Activated T-cell treated with anti-CD3 and anti-CD28 coated beads, Interleukin-2, amount 50 U/mL, for 4 hours (primary cell): ENCODE measurements around the gene NNAT. TPM values are rescaled to one million over a fixed set of nuclear protein-coding genes. Genes with fewer than 3 reads are reported as not detected.
"Not testable (repeated sequence)": the region's sequence is repeated elsewhere in the genome, so short reads cannot be mapped to it uniquely, and the experiment has no call there.

Source experiments
- ATAC-seq, 2 donors: fragments of 200-7000 bp; cut with Tn5 transposase; one replicate each; pipeline ENCODE4 v1.10.0; 2021
- DNase-seq: peaks from one replicate; pipeline ENCODE4 v3.0.0-alpha.2; 2020
- H3K27me3 Mint-ChIP-seq: one replicate; pipeline ENCODE4 v1.8.0; 2021; ENCODE audit warnings: low read depth, mixed read lengths
- H3K36me3 Mint-ChIP-seq: one replicate; pipeline ENCODE4 v1.8.0; 2022; ENCODE audit warnings: mixed read lengths; ENCODE audit not compliant: insufficient read depth
- H3K4me1 Mint-ChIP-seq: one replicate; pipeline ENCODE4 v1.8.0; 2021; ENCODE audit warnings: low read depth, mixed read lengths
- H3K4me3 Mint-ChIP-seq: one replicate; pipeline ENCODE4 v1.8.0; 2021; ENCODE audit warnings: mild to moderate bottlenecking, moderate library complexity, mixed read lengths
- H3K9me3 Mint-ChIP-seq: one replicate; pipeline ENCODE4 v1.8.0; 2021; ENCODE audit warnings: mixed read lengths
- total RNA-seq, 3 donors: library from RNA; stranded (reverse); gene quantifications; one replicate each; pipeline ENCODE4 v1.2.1, GENCODE V29; 2021

The NNAT gene
- total RNA-seq, 3 donors from 2014 or later = 0.42 TPM; not detected in 2

DNA sequence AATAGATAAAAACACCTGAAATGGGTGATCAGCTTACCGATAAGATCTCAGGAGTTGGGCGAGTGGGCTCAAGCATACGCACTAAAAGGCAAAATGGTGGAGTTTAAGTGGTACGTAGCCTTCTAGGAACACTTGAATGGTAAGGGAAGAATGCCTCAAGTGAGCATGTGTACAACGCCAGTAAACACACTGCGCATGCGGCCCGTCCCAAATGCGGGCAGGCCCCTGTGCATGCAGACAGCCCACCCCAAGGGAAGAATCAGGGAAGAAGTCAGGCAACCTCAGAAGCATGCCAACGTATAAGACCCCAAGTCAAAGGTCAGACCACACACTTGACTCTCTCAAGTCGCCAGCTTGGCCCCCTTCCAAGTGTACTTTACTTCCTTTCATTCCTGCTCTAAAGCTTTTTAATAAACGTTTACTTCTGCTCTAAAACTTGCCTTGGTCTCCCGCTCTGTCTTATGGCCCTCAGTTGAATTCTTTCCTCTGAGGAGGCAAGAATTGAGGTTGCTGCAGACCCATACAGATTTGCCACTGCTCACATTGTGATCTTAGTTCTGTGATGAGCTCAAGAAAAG lies 33.8 kb downstream of the NNAT start:
- H3K9me3 Mint-ChIP-seq, H3K4me3 Mint-ChIP-seq, H3K36me3 Mint-ChIP-seq, DNase-seq, ATAC-seq, H3K4me1 Mint-ChIP-seq: not testable (repeated sequence)
- H3K27me3 Mint-ChIP-seq = peaks cover 17% of the 10 kb centered on the region

- DNase-seq = no peak
- peaks cover 20% of the 10 kb centered on the region for H3K27me3 Mint-ChIP-seq
- H3K4me1 Mint-ChIP-seq = peaks cover 8% of the 10 kb centered on the region
- no peaks in the 10 kb centered on the region for H3K36me3 Mint-ChIP-seq
- no peak for ATAC-seq
- no peaks in the 10 kb centered on the region for H3K9me3 Mint-ChIP-seq
- no peak overlapping the region for H3K4me3 Mint-ChIP-seq
These were observed 35.5 kb downstream of the NNAT start for GRCh38 chr20:37556538-37556937.

GRCh38 chr20:37558306-37558705 lies 37.3 kb downstream of the NNAT start:
- H3K4me1 Mint-ChIP-seq = no peaks in the 10 kb centered on the region
- no peak overlapping the region for H3K4me3 Mint-ChIP-seq
- H3K9me3 Mint-ChIP-seq = no peaks in the 10 kb centered on the region
- peaks cover 27% of the 10 kb centered on the region for H3K27me3 Mint-ChIP-seq
- no peaks in the 10 kb centered on the region for H3K36me3 Mint-ChIP-seq
- DNase-seq (no peak), ATAC-seq (no peak)

- Mint-ChIP-seq H3K4me1 (no peaks in the 10 kb centered on the region), H3K27me3 (peaks cover 32% of the 10 kb centered on the region), H3K4me3 (no peak overlapping the region), H3K9me3 (no peaks in the 10 kb centered on the region), H3K36me3 (no peaks in the 10 kb centered on the region)
- no peak for ATAC-seq
- DNase-seq = no peak
These were observed 37.7 kb downstream of the NNAT start for GRCh38 chr20:37558779-37559178.

DNA sequence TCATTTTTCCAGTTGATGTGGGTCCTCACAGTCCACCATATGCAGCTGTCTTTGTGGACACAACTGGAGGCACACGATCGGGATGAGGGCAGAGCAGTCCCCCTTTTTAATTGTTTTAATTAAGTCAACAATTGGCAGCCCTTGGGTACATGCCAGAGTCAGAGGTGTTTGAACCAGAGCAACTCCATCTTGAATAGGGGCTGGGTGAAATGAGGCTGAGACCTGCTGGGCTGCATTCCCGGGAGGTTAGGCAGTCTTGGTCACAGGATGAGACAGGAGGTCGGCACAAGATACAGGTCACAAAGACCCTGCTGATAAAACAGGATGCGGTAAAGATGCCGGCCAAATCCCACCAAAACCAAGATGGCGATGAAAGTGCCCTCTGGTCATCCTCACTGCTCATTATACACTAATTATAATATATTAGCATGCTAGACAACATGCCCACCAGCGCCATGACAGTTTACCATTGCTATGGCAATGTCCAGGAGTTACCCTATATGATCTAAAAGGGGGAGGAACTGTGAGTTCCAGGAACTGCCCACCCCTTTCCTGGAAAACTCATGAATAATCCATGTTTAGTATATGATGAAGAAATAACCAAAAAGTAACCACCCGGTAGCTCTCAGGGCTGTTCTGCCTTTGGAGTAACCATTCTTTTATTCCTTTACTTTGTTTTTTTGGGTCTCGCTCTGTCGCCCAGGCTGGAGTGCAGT lies 38.4 kb downstream of the NNAT start:
- DNase-seq (no peak), ATAC-seq (no peak)
- H3K9me3 Mint-ChIP-seq = no peaks in the 10 kb centered on the region
- peaks cover 36% of the 10 kb centered on the region for H3K27me3 Mint-ChIP-seq
- H3K36me3 Mint-ChIP-seq = no peaks in the 10 kb centered on the region
- H3K4me3 Mint-ChIP-seq = no peak overlapping the region
- H3K4me1 Mint-ChIP-seq = no peaks in the 10 kb centered on the region

- H3K27me3 Mint-ChIP-seq = peaks cover 40% of the 10 kb centered on the region
- H3K4me3 Mint-ChIP-seq = no peak overlapping the region
- DNase-seq (no peak), ATAC-seq (no peak)
- no peaks in the 10 kb centered on the region for H3K9me3 Mint-ChIP-seq
- H3K4me1 Mint-ChIP-seq = no peaks in the 10 kb centered on the region
- no peaks in the 10 kb centered on the region for H3K36me3 Mint-ChIP-seq
These were observed 39.6 kb downstream of the NNAT start for GRCh38 chr20:37560629-37561028.

- peaks cover 1% of the 10 kb centered on the region for H3K4me1 Mint-ChIP-seq
- H3K27me3 Mint-ChIP-seq = peaks cover 45% of the 10 kb centered on the region
- no peak for DNase-seq
- H3K36me3 Mint-ChIP-seq = no peaks in the 10 kb centered on the region
- no peaks in the 10 kb centered on the region for H3K9me3 Mint-ChIP-seq
- no peak overlapping the region for H3K4me3 Mint-ChIP-seq
- ATAC-seq = no peak
These were observed 41.8 kb downstream of the NNAT start for GRCh38 chr20:37562695-37563480.

GRCh38 chr20:37564016-37564387 lies 43.0 kb downstream of the NNAT start:
- Mint-ChIP-seq H3K36me3 (no peaks in the 10 kb centered on the region), H3K4me1 (peaks cover 1% of the 10 kb centered on the region), H3K27me3 (peaks cover 52% of the 10 kb centered on the region), H3K9me3 (no peaks in the 10 kb centered on the region), H3K4me3 (no peak overlapping the region)
- ATAC-seq (no peak), DNase-seq (no peak)

- ATAC-seq (peak; percentile 57 to 63), DNase-seq (peak; percentile 16)
- peaks cover 58% of the 10 kb centered on the region for H3K27me3 Mint-ChIP-seq
These were observed 43.5 kb downstream of the NNAT start for GRCh38 chr20:37564388-37565133.

GRCh38 chr20:37565134-37565811 lies 44.2 kb downstream of the NNAT start:
- Mint-ChIP-seq H3K9me3 (no peaks in the 10 kb centered on the region), H3K36me3 (no peaks in the 10 kb centered on the region), H3K4me3 (no peak overlapping the region), H3K27me3 (peaks cover 62% of the 10 kb centered on the region), H3K4me1 (peaks cover 1% of the 10 kb centered on the region)
- DNase-seq (no peak), ATAC-seq (no peak)

More at GRCh38 chr20:37564388-37565133, 43.5 kb downstream of the NNAT start:
- H3K9me3 Mint-ChIP-seq = no peaks in the 10 kb centered on the region
- peaks cover 1% of the 10 kb centered on the region for H3K4me1 Mint-ChIP-seq
- no peaks in the 10 kb centered on the region for H3K36me3 Mint-ChIP-seq
- H3K4me3 Mint-ChIP-seq = no peak overlapping the region

DNA sequence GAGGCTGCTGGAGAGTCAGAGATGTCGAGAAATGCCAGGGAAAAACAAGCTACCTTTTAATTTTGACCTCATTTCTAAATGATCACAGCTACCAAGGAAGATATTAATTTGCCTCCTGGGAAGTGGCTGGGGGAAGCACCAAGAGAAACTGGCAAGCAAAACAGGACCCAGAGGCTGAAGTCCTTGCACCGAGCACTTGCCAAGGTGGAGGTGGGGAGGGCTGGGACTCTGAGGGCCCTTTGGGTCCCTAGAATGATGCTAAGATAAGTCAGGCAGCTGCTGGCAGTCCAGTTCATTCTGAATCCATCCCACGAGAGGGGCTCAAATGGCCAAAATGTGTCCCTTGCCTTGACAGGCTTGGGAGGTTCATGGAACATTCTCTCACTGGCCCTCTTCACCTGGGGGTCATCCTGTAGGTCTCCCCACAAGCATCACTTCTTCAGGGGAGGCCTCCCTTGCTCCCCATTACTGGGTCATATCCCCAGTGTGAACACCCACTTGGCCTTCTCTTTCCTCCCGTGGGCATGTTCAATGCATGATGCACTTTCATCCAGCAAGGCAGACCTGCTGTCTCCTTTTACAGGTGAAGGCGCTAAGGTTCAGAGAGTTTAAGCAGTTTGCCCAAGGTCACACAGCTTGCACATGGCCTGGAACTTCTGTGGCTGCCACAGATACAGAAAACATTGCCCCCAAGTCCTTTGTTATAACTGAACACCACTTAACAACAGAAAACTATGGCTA lies 45.7 kb downstream of the NNAT start:
- Mint-ChIP-seq H3K27me3 (peaks cover 60% of the 10 kb centered on the region), H3K4me1 (peaks cover 1% of the 10 kb centered on the region), H3K9me3 (no peaks in the 10 kb centered on the region), H3K36me3 (no peaks in the 10 kb centered on the region), H3K4me3 (no peak overlapping the region)
- DNase-seq (no peak), ATAC-seq (no peak)

GRCh38 chr20:37567331-37567665 lies 46.2 kb downstream of the NNAT start:
- peaks cover 1% of the 10 kb centered on the region for H3K4me1 Mint-ChIP-seq
- no peak for ATAC-seq
- no peak for DNase-seq
- no peaks in the 10 kb centered on the region for H3K9me3 Mint-ChIP-seq
- H3K36me3 Mint-ChIP-seq = no peaks in the 10 kb centered on the region
- no peak overlapping the region for H3K4me3 Mint-ChIP-seq
- H3K27me3 Mint-ChIP-seq = peaks cover 55% of the 10 kb centered on the region

- DNase-seq (no peak), ATAC-seq (no peak)
- H3K9me3 Mint-ChIP-seq = no peaks in the 10 kb centered on the region
- H3K27me3 Mint-ChIP-seq = peaks cover 51% of the 10 kb centered on the region
- H3K4me3 Mint-ChIP-seq = no peak overlapping the region
- peaks cover 1% of the 10 kb centered on the region for H3K4me1 Mint-ChIP-seq
- no peaks in the 10 kb centered on the region for H3K36me3 Mint-ChIP-seq
These were observed 46.9 kb downstream of the NNAT start for GRCh38 chr20:37567671-37568588.
